ENCODE results near the gene PRPF19. TPM values are rescaled to one million over a fixed set of nuclear protein-coding genes. Genes with fewer than 3 reads are reported as not detected.

PRPF19 gene
- total RNA-seq (2014; rRNA removed; shearing (Covaris generic)): 86.3 and 91.2 TPM in 2 replicates

- peak; percentile 96 for DNase-seq (ENCODE audit: low read depth)
Measured at GRCh38 chr11:60906132-60906972, at the start of gene PRPF19. Gene PRPF19 (minus strand): TSS chr11:60906585. CDS start chr11:60906382, 203 bp downstream.

GRCh38 chr11:60955571-60955970 lies 49.2 kb upstream of the PRPF19 start:
- no peak for DNase-seq (ENCODE audit: low read depth)

DNA sequence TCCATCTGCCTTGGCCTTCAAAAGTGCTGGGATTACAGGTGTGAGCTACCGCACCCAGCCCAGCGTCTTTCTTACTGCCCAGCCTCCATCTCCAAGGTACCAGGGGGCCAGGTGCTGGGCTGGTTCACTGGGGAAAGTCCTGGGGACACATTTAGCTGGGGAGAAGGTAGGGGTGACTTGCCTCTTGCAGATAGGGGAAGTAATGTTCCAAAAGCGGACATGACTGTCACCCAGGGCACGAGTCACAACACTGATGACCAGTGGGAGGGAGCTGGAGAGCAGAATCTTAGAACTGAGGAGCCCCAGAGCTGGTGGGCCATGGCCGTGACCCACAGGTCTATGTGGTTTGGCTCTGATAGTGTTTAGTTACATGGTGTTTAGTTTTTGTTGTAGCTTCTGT lies 48.0 kb upstream of the PRPF19 start:
- no peak for DNase-seq (ENCODE audit: low read depth)

DNA sequence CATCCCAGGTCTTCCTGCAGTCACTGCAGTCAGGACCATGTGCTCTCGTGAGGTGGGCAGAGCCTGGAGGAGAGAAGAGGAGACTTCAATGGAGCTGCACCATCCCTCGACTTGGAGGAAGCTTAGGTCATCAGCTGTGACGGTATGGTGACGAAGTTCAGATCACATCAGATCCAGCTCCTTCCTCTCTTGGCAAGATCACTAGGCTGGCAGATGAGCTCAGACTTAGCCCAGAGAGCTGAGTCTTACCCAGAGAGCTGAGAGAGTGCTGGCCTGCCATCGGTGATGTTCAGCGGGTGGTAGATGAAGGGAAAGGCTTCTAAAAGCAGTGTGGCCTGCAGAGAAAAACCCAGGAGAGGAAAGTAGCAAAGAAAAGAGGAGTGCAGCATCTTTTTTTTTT lies 47.4 kb upstream of the PRPF19 start:
- DNase-seq (ENCODE audit: low read depth): no peak

- DNase-seq (ENCODE audit: low read depth): no peak
Measured at GRCh38 chr11:60952742-60953170, 46.4 kb upstream of the PRPF19 start.

GRCh38 chr11:60951904-60952741 lies 45.7 kb upstream of the PRPF19 start, which contains the start of gene SLC15A3:
Gene SLC15A3 (minus strand): TSS chr11:60952176. CDS start chr11:60951551, 625 bp downstream.
- DNase-seq (ENCODE audit: low read depth): peak; percentile 51

GRCh38 chr11:60951606-60951903 lies 45.2 kb upstream of the PRPF19 start:
- no peak for DNase-seq (ENCODE audit: low read depth)

- DNase-seq (ENCODE audit: low read depth): no peak
Measured at GRCh38 chr11:60950933-60951605, 44.7 kb upstream of the PRPF19 start.

DNA sequence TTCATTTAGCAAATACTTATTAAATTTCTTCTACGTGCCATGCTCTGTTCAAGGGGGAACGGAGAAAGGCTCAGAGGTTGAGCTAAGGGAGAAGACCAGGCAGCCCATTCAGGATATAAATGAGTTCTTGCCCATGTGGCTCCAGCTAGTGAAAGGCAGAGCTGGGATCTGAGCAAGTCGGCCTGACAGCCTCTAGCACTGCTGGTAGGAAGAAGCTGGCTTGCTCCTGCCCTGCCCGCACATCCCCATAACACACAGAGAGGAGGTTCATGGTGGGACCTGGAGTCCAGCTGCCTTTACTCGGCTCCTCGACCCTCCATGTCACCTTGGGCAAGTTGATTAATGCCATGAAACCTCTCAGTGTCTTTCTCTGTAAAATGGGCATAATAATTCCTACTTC lies 43.6 kb upstream of the PRPF19 start:
- DNase-seq (ENCODE audit: low read depth): no peak

DNA sequence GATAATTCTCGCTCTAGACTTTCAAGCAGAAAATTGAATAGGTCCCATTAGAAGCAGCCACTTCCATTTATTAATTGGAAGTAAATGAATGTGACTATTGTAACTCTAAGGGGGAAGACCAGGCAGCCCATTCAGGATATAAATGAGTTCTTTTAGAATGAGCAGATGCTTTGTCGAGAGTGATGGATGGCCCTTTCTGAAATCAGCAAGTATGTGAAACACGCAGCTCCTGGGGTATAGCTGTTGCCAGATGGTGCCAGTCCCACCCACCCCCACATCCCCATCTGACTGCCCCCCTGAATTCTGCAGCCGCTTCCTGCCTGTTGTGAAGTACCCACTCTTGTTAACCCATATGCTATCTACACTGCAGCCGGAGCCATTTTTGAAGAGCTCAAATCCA lies 41.9 kb upstream of the PRPF19 start:
- no peak for DNase-seq (ENCODE audit: low read depth)

GRCh38 chr11:60947700-60948099 lies 41.3 kb upstream of the PRPF19 start:
- DNase-seq (ENCODE audit: low read depth): no peak

GRCh38 chr11:60946601-60947264 lies 40.3 kb upstream of the PRPF19 start:
- no peak for DNase-seq (ENCODE audit: low read depth)

- no peak for DNase-seq (ENCODE audit: low read depth)
Measured at GRCh38 chr11:60945295-60945667, 38.9 kb upstream of the PRPF19 start.

DNA sequence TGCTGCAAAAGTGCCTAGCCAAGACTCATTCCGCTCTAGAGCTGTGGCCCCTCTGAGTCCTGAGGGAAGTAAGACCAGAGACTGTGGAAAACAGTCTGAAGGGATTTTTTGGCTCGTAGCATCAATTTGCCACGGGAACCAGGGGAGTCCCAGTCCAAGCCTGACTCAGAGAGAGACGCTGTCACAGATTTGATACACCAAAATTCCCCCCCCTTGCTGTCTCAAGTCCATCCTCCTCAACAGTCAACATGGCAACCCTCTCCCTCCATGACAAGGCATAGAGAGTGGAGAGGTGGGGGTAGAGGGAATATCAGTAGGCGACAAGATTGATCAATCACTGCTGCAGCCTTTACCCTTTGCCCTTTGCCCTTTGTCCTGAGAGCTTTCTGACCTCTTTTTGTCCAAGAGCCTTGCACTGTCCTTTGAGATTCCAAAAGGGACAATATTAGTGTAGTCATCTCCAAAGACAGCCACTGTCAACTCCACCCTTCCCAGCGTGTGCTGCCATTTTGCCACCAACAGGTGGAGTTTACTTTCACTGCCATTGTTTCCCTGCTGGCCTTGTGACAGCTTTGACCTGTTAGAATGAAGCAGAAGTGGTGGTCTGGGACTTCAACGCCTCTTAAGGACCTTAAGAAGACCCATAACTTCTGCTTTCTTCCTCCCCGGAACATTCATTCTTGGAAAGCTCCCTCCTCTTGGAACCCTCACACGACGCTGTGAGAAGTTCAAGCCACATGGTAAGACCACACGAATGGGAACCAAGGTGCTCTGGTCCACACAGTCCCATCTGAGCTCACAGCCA lies 38.3 kb upstream of the PRPF19 start:
- DNase-seq (ENCODE audit: low read depth): no peak

DNA sequence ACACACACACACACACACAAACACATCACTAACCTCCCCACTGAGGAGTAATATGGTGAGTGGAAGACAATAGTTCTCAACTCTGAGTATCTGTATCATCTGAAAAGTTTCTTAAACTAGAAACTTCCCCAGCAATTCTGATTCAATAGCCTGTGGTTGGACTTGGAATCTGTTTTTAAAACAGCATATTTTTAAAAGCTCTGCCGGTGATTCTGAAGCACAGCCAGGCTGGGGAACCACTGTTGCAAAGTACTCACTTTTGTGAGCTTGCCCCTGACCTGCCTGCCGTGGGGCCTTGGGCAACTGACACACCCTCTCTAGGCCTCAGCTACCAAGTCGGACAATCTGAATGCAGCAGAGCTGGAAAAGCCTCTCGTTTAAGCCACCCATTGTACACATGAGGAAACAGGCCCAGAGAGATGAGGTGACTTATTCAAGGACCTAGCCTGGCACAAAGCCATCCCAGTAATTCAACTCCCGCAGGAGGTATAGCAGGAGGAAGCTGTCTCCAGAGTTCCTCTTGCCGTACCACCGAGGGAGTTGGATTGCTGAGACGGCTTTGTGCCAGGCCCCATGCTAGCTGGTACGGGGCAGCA lies 36.7 kb upstream of the PRPF19 start:
- DNase-seq (ENCODE audit: low read depth): peak; percentile 42

- DNase-seq (ENCODE audit: low read depth): no peak
Measured at GRCh38 chr11:60942219-60942618, 35.8 kb upstream of the PRPF19 start.

DNA sequence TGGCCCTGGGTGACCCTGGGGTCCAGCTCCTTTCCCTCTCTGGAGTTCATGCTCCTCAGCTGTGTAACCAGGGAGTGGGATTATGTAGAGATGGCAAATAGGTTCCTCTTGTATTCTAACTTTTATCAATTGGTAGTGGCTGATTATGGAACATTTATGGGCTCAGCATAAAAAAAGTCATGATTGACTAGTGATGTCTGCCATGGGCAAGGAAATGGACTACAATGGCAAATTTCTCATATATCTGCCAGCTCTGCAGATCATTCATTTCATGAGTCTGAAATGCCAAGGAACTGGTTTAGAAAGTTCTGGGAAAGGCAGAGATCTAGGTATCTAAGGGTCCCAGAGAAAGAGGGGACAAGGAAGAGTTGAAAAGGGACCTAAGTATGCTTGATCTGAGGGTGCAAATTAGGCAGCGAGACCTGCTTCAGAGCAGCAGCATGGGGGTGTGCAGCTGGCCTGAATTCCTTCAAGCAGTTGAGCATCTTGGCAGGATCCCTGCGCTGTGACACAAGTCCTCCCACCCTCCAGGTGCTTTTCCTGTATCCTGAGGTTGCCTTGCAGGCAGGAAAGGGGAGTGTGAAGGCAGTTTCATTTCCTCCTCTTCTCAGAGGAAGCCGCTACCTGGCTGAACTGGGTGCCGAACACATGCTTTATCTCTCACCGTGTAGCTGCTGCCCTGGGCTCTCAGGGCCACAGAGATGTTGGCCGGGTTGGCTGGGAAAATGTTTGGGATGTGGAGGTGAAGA lies 35.2 kb upstream of the PRPF19 start:
- no peak for DNase-seq (ENCODE audit: low read depth)

GRCh38 chr11:60939855-60940254 lies 33.5 kb upstream of the PRPF19 start:
- no peak for DNase-seq (ENCODE audit: low read depth)

GRCh38 chr11:60939301-60939700 lies 32.9 kb upstream of the PRPF19 start:
- no peak for DNase-seq (ENCODE audit: low read depth)

DNA sequence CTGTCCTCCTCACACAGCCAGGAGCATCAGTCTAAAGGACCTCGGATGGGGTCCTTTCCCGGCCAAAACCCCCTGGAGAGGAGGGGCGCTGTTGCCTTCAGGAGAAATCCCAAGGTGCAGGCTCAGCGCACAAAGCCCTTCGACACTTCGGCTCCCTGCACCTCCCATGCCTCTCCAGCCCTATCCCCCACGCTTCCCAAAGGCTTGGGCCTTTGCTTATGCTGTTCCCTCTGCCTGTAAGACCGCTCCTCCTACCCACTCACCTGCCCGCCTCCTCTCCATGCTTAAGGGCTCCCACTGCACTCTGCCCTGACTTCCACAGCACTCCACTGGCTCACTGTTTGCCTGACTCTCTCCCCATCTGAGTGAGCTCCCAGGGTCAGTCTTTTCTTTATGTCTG lies 32.1 kb upstream of the PRPF19 start:
- no peak for DNase-seq (ENCODE audit: low read depth)
